ENCODE results near the gene SYTL3. TPM values are rescaled to one million over a fixed set of nuclear protein-coding genes. Genes with fewer than 3 reads are reported as not detected.
A peak's percentile ranks its signal among the peaks of the same experiment; 100 is the strongest.
"Not testable (repeated sequence)": the region's sequence is repeated elsewhere in the genome, so short reads cannot be mapped to it uniquely, and the experiment has no call there.

SYTL3 gene
- total RNA-seq, 4 donors from 2014 or later = 3.0 to 16.7 (median 6.7) TPM

DNA sequence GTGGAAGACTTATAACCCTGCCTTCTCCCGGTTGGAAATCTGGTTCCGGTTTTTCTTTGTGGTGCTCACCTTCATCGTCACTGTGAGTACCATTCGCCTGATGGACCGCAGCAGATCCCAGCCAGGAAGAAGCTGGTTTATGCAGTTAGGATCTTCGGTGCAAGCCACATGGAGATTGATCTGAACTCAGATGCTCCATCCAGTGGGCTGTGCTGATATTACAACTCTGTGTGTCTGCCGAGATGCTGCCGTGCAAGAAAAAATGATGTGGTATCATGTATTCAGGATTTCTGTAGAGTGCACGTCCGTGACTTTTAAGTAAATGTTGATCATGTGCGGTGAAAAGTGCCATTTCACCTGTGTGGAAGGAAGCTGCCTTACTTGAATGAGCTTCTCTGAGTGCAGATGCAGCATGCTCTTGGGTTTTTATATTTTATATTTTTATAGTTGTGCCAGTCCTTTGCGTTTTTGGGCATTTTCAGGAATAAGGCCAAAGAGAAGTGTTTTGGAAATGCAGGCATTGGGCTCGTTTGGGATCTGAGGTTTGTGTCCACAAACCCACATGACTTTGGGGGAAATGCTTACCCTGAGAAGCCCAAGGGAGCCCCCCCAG is 44.5 kb upstream of the SYTL3 start:
- in situ Hi-C loops (cut with MboI; ENCODE audit: low sequenced_read_pairs in 4 of 4) = loop anchor here in 2 of 4 donors (10.0 kb wide), 2 partner anchors 381 to 391 kb away; no protein-coding TSS in a partner anchor
- ATAC-seq = peak; percentile 58 to 75
- no peak for DNase-seq

GRCh38 chr6:158606011-158606410 is 43.8 kb upstream of the SYTL3 start:
- ATAC-seq; H3K4me3 ChIP-seq; H3K9me3 ChIP-seq; H3K27ac ChIP-seq; H3K4me1 ChIP-seq; intact Hi-C loops (cut with DNase I; ENCODE audit: low total_unique reads); H3K27me3 ChIP-seq; DNase-seq: not testable (repeated sequence)
- in situ Hi-C loops (cut with MboI; ENCODE audit: low sequenced_read_pairs in 4 of 4) = loop anchor here in 2 of 4 donors (10.0 kb wide), 2 partner anchors 381 to 391 kb away; no protein-coding TSS in a partner anchor
- H3K36me3 ChIP-seq = peaks cover 0 to 38% of the 10 kb centered on the region in 2 donors

More for the DNA sequence above, 44.5 kb upstream of the SYTL3 start:
- intact Hi-C loops (cut with DNase I; ENCODE audit: low total_unique reads) = loop anchor here (2.0 kb wide), 1 partner anchor 391 kb away; no protein-coding TSS in a partner anchor
- Histone ChIP-seq H3K4me1 (no peaks in the 10 kb centered on the region), H3K27me3 (no peaks in the 10 kb centered on the region), H3K9me3 (no peaks in the 10 kb centered on the region), H3K4me3 (no peak overlapping the region), H3K36me3 (peaks cover 0 to 31% of the 10 kb centered on the region in 2 donors), H3K27ac (no peak overlapping the region)
- TF ChIP-seq POLR2A (IDR thresholded peaks at IDR 0.05) = no peak
- TF ChIP-seq, protein P1, sequence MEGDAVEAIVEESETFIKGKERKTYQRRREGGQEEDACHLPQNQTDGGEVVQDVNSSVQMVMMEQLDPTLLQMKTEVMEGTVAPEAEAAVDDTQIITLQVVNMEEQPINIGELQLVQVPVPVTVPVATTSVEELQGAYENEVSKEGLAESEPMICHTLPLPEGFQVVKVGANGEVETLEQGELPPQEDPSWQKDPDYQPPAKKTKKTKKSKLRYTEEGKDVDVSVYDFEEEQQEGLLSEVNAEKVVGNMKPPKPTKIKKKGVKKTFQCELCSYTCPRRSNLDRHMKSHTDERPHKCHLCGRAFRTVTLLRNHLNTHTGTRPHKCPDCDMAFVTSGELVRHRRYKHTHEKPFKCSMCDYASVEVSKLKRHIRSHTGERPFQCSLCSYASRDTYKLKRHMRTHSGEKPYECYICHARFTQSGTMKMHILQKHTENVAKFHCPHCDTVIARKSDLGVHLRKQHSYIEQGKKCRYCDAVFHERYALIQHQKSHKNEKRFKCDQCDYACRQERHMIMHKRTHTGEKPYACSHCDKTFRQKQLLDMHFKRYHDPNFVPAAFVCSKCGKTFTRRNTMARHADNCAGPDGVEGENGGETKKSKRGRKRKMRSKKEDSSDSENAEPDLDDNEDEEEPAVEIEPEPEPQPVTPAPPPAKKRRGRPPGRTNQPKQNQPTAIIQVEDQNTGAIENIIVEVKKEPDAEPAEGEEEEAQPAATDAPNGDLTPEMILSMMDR (IDR thresholded peaks at IDR 0.05 in 4 of 5, conservative IDR thresholded peaks at IDR 0.05 in 1 of 5) = peak; percentile 34 to 62 (median 55)

GRCh38 chr6:158606935-158607334 is 42.9 kb upstream of the SYTL3 start:
- DNase-seq (no peak), ATAC-seq (no peak)
- in situ Hi-C loops (cut with MboI; ENCODE audit: low sequenced_read_pairs in 4 of 4) (loop anchor here in 2 of 4 donors (10.0 kb wide), 2 partner anchors 382 to 392 kb away; no protein-coding TSS in a partner anchor), intact Hi-C loops (cut with DNase I; ENCODE audit: low total_unique reads) (no loop called here)
- TF ChIP-seq, protein P1 (IDR thresholded peaks at IDR 0.05 in 4 of 5, conservative IDR thresholded peaks at IDR 0.05 in 1 of 5) = no peak
- TF ChIP-seq POLR2A (IDR thresholded peaks at IDR 0.05) = no peak
- H3K27ac ChIP-seq = no peak overlapping the region
- no peak overlapping the region for H3K4me3 ChIP-seq
- H3K27me3 ChIP-seq = no peaks in the 10 kb centered on the region
- peaks cover 0 to 40% of the 10 kb centered on the region in 2 donors for H3K36me3 ChIP-seq
- no peaks in the 10 kb centered on the region for H3K9me3 ChIP-seq
- no peaks in the 10 kb centered on the region for H3K4me1 ChIP-seq

- Histone ChIP-seq H3K9me3 (no peaks in the 10 kb centered on the region), H3K4me3 (no peak overlapping the region), H3K27me3 (no peaks in the 10 kb centered on the region), H3K4me1 (no peaks in the 10 kb centered on the region), H3K36me3 (peaks cover 0 to 40% of the 10 kb centered on the region in 2 donors), H3K27ac (no peak overlapping the region)
- intact Hi-C loops (cut with DNase I; ENCODE audit: low total_unique reads) (no loop called here), in situ Hi-C loops (cut with MboI; ENCODE audit: low sequenced_read_pairs in 4 of 4) (loop anchor here in 2 of 4 donors (10.0 kb wide), 2 partner anchors 383 to 393 kb away; no protein-coding TSS in a partner anchor)
- TF ChIP-seq POLR2A (IDR thresholded peaks at IDR 0.05) = no peak
- TF ChIP-seq, protein P1 (IDR thresholded peaks at IDR 0.05 in 4 of 5, conservative IDR thresholded peaks at IDR 0.05 in 1 of 5) = no peak
- ATAC-seq = peak in 1 of 2 donors; percentile 46
- no peak for DNase-seq
These were observed 42.3 kb upstream of the SYTL3 start for GRCh38 chr6:158607411-158608170.

GRCh38 chr6:158608221-158608620 is 41.6 kb upstream of the SYTL3 start:
- H3K27me3 ChIP-seq = no peaks in the 10 kb centered on the region
- no peak for DNase-seq
- H3K4me1 ChIP-seq = no peaks in the 10 kb centered on the region
- no peak overlapping the region for H3K27ac ChIP-seq
- no peaks in the 10 kb centered on the region for H3K9me3 ChIP-seq
- ATAC-seq = no peak
- no peak for TF ChIP-seq POLR2A (IDR thresholded peaks at IDR 0.05)
- TF ChIP-seq, protein P1 (IDR thresholded peaks at IDR 0.05 in 4 of 5, conservative IDR thresholded peaks at IDR 0.05 in 1 of 5) = no peak
- intact Hi-C loops (cut with DNase I; ENCODE audit: low total_unique reads) (no loop called here), in situ Hi-C loops (cut with MboI; ENCODE audit: low sequenced_read_pairs in 4 of 4) (loop anchor here in 2 of 4 donors (10.0 kb wide), 2 partner anchors 383 to 393 kb away; no protein-coding TSS in a partner anchor)
- H3K4me3 ChIP-seq = no peak overlapping the region
- peaks cover 0 to 40% of the 10 kb centered on the region in 2 donors for H3K36me3 ChIP-seq

All from gastrocnemius medialis (tissue), 4 donors.